Measurements from ENCODE around the gene GP1BB.

- TF ChIP-seq, protein P1, sequence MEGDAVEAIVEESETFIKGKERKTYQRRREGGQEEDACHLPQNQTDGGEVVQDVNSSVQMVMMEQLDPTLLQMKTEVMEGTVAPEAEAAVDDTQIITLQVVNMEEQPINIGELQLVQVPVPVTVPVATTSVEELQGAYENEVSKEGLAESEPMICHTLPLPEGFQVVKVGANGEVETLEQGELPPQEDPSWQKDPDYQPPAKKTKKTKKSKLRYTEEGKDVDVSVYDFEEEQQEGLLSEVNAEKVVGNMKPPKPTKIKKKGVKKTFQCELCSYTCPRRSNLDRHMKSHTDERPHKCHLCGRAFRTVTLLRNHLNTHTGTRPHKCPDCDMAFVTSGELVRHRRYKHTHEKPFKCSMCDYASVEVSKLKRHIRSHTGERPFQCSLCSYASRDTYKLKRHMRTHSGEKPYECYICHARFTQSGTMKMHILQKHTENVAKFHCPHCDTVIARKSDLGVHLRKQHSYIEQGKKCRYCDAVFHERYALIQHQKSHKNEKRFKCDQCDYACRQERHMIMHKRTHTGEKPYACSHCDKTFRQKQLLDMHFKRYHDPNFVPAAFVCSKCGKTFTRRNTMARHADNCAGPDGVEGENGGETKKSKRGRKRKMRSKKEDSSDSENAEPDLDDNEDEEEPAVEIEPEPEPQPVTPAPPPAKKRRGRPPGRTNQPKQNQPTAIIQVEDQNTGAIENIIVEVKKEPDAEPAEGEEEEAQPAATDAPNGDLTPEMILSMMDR (IDR thresholded peaks at IDR 0.05) = no peak
- TF ChIP-seq POLR2A (IDR thresholded peaks at IDR 0.05) = no peak
These were observed 49.7 kb upstream of the GP1BB start for GRCh38 chr22:19673660-19674059.

Measured in lower leg skin (tissue), 3 donors.